A549 (cell line): ENCODE data around the gene IFT74.

Source experiments
- BHLHE40 ChIP-seq: IDR thresholded peaks from 2 replicates; pipeline ENCODE4 v1.6.1; 2012; ENCODE audit warnings: low read depth, low read length, inconsistent platforms
- CHD2 ChIP-seq: fragments of 150-350 bp; IDR thresholded peaks from 2 replicates; pipeline ENCODE4 v1.6.1; 2014; ENCODE audit warnings: low read length; ENCODE audit not compliant: partially characterized antibody
- CTCF ChIP-seq: fragments of >200 bp; sonication (Bioruptor Twin); formaldehyde crosslinking; IDR thresholded peaks from 3 replicates; pipeline ENCODE4 v1.5.1; 2016
- EP300 ChIP-seq, 2 experiments: fragments of >200 bp; sonication (Bioruptor Twin); formaldehyde crosslinking; IDR thresholded peaks; 2 replicates in 1 of 2; 3 replicates in 1 of 2; pipeline ENCODE4 v1.6.1; 2016 to 2017
- HDAC2 ChIP-seq: fragments of 200-600 bp; sonication (generic); IDR thresholded peaks from 2 replicates; pipeline ENCODE4 v1.6.1; 2016
- JUN ChIP-seq, 2 experiments: fragments of >200 bp; sonication (Bioruptor Twin); formaldehyde crosslinking; IDR thresholded peaks; 2 replicates in 1 of 2; 3 replicates in 1 of 2; pipeline ENCODE4 v1.6.1; 2016 to 2017
- MYC ChIP-seq: IDR thresholded peaks from 2 replicates; pipeline ENCODE4 v1.6.1; 2012; ENCODE audit warnings: mild to moderate bottlenecking, inconsistent platforms, low read length, improper control_type of control experiment, borderline replicate concordance
- PHF8 ChIP-seq: fragments of 200-600 bp; sonication (generic); IDR thresholded peaks from 2 replicates; pipeline ENCODE4 v1.6.1; 2016; ENCODE audit warnings: low read depth, mild to moderate bottlenecking, antibody characterized with exemption, moderate library complexity, borderline replicate concordance
- POLR2A ChIP-seq: IDR thresholded peaks from 2 replicates; pipeline ENCODE4 v1.6.1; 2012; ENCODE audit warnings: mild to moderate bottlenecking, low read length
- RARB ChIP-seq: fragments of 250-450 bp; sonication (Bioruptor Pico); IDR thresholded peaks from 2 replicates; pipeline ENCODE4 v1.8.0; 2021; ENCODE audit warnings: mild to moderate bottlenecking, moderate library complexity
- TP53 ChIP-seq: fragments of 250-450 bp; sonication (Bioruptor Pico); IDR thresholded peaks from 2 replicates; pipeline ENCODE4 v1.5.0; 2021; ENCODE audit warnings: mild to moderate bottlenecking, moderate library complexity
- USF2 ChIP-seq: fragments of 450-650 bp; IDR thresholded peaks from 2 replicates; pipeline ENCODE4 v1.6.1; 2014; ENCODE audit warnings: antibody characterized with exemption
- ZNF302 ChIP-seq: fragments of 250-450 bp; sonication (Bioruptor Pico); IDR thresholded peaks from 2 replicates; pipeline ENCODE4 v1.9.0; 2021; ENCODE audit warnings: inconsistent platforms, mild to moderate bottlenecking, moderate library complexity
- TF ChIP-seq, protein P1 (sequence below): IDR thresholded peaks from 2 replicates; pipeline ENCODE4 v1.6.1; 2012

DNA sequence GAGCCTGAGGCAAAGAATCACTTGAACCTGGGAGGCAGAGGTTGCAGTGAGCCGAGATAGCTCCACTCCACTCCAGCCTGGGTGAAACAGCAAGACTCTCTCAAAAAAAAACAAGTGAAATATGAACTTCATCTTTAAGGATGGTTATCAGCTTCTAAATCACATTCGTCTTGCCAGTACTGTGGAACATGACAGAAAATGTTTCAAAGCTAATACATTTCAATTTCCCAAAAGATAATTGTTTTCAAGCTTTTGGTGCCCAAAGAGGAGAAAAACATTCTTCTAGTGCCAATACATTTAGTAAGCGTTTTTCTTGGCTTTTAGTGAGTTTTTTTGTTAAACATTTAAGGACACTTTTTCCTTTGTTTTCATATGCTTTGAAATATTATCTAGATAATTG is 4.4 kb upstream of the IFT74 start:
- no peak for TF ChIP-seq PHF8
- TF ChIP-seq CTCF: no peak
- no peak for TF ChIP-seq TP53 (CRISPR knock-in tag)
- no peak for TF ChIP-seq ZNF302
- TF ChIP-seq CHD2: no peak
- no peak for TF ChIP-seq POLR2A
- TF ChIP-seq MYC: no peak
- no peak for TF ChIP-seq RARB (CRISPR knock-in tag)
- TF ChIP-seq USF2: no peak
- no peak for TF ChIP-seq BHLHE40
- TF ChIP-seq EP300 (IDR thresholded peaks at IDR 0.05): no peak
- TF ChIP-seq, protein P1, sequence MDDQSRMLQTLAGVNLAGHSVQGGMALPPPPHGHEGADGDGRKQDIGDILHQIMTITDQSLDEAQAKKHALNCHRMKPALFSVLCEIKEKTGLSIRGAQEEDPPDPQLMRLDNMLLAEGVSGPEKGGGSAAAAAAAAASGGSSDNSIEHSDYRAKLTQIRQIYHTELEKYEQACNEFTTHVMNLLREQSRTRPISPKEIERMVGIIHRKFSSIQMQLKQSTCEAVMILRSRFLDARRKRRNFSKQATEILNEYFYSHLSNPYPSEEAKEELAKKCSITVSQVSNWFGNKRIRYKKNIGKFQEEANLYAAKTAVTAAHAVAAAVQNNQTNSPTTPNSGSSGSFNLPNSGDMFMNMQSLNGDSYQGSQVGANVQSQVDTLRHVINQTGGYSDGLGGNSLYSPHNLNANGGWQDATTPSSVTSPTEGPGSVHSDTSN: no peak
- TF ChIP-seq JUN (IDR thresholded peaks at IDR 0.05): no peak
- TF ChIP-seq HDAC2: no peak
